Activated CD8-positive, alpha-beta memory T cell treated with anti-CD3 and anti-CD28 coated beads for 36 hours (primary cell): Measurements from ENCODE around the gene ANKRD35. TPM values are rescaled to one million over a fixed set of nuclear protein-coding genes. Genes with fewer than 3 reads are reported as not detected.

Source experiments
- CTCF ChIA-PET: fragments of 350-600 bp; sonication (Branson Sonifier 250); formaldehyde crosslinking; loops from one replicate; lab custom pipeline; 2021; ENCODE audit warnings: antibody characterized with exemption; lab: Charles Lee
- POLR2A ChIA-PET: fragments of 350-600 bp; sonication (Branson Sonifier 250); formaldehyde crosslinking; loops from one replicate; lab custom pipeline; 2021; ENCODE audit warnings: antibody characterized with exemption; lab: Charles Lee
- total RNA-seq, 2 experiments: library from RNA; stranded (reverse); gene quantifications; one replicate each; pipeline ENCODE4 v1.2.3, GENCODE V29; 2021

ANKRD35 gene
- total RNA-seq, 2 experiments from 2014 or later: 0.82 to 1.2 TPM

GRCh38 chr1:145901312-145902021 lies 15.8 kb upstream of the ANKRD35 start:
- POLR2A ChIA-PET: no interaction called here

GRCh38 chr1:145898756-145899155 lies 13.1 kb upstream of the ANKRD35 start:
- ChIA-PET CTCF (no interaction called here), POLR2A (no interaction called here)

More at GRCh38 chr1:145901312-145902021, 15.8 kb upstream of the ANKRD35 start:
- CTCF ChIA-PET: interaction anchor here (1.0 to 1.3 kb wide), 2 partner anchors 10 to 12 kb away, joined by 3 to 4 read pairs; no protein-coding TSS in a partner anchor

GRCh38 chr1:145897969-145898368 lies 12.3 kb upstream of the ANKRD35 start:
- POLR2A ChIA-PET: no interaction called here
- CTCF ChIA-PET: interaction anchor here (0.5 kb wide), 1 partner anchor 47 kb away, joined by 3 read pairs; no protein-coding TSS in a partner anchor

- ChIA-PET CTCF (interaction anchor here (0.9 kb wide), 1 partner anchor 21 kb away, joined by 3 read pairs; no protein-coding TSS in a partner anchor), POLR2A (no interaction called here)
Observed at GRCh38 chr1:145895471-145895870, 9.8 kb upstream of the ANKRD35 start.

- ChIA-PET POLR2A (no interaction called here), CTCF (interaction anchor here (0.9 to 2.7 kb wide), 4 partner anchors 14 to 116 kb away, joined by 3 to 13 read pairs (median 3); no protein-coding TSS in a partner anchor)
Observed at GRCh38 chr1:145893306-145894055, 7.8 kb upstream of the ANKRD35 start.

GRCh38 chr1:145892486-145893087 lies 6.9 kb upstream of the ANKRD35 start:
- POLR2A ChIA-PET: interaction anchor here (0.5 kb wide), 1 partner anchor 34 kb away, joined by 5 read pairs; the partner anchor contains the start of gene PIAS3
- CTCF ChIA-PET: interaction anchor here (0.6 to 2.7 kb wide), 9 partner anchors 12 to 118 kb away, joined by 3 to 13 read pairs (median 3); partner anchors contain the start of gene PIAS3

- POLR2A ChIA-PET: interaction anchor here (0.6 kb wide), 1 partner anchor 65 kb away, joined by 7 read pairs; no protein-coding TSS in a partner anchor
- CTCF ChIA-PET: interaction anchor here (0.5 to 2.7 kb wide), 13 partner anchors 9 to 119 kb away, joined by 3 to 13 read pairs (median 3); no protein-coding TSS in a partner anchor
Observed at GRCh38 chr1:145891587-145892485, 6.2 kb upstream of the ANKRD35 start.

- ChIA-PET CTCF (interaction anchor here (0.6 to 2.7 kb wide), 11 partner anchors 10 to 88 kb away, joined by 3 to 13 read pairs (median 3); no protein-coding TSS in a partner anchor), POLR2A (interaction anchor here (0.6 kb wide), 1 partner anchor 64 kb away, joined by 7 read pairs; no protein-coding TSS in a partner anchor)
Observed at GRCh38 chr1:145891143-145891542, 5.5 kb upstream of the ANKRD35 start.

GRCh38 chr1:145889722-145890121 lies 4.1 kb upstream of the ANKRD35 start:
- POLR2A ChIA-PET: no interaction called here
- CTCF ChIA-PET: interaction anchor here (0.9 to 1.5 kb wide), 2 partner anchors 12 to 25 kb away, joined by 4 to 5 read pairs; no protein-coding TSS in a partner anchor

GRCh38 chr1:145887631-145888030 lies 2.0 kb upstream of the ANKRD35 start:
- ChIA-PET POLR2A (no interaction called here), CTCF (no interaction called here)

- ChIA-PET CTCF (interaction anchor here (1.4 kb wide), 1 partner anchor 16 kb away, joined by 3 read pairs; no protein-coding TSS in a partner anchor), POLR2A (interaction anchor here (0.8 to 1.0 kb wide), 3 partner anchors 17 to 40 kb away, joined by 3 to 4 read pairs (median 4); no protein-coding TSS in a partner anchor)
Observed at GRCh38 chr1:145886816-145887215, 1.1 kb upstream of the ANKRD35 start.

GRCh38 chr1:145886390-145886789 lies 724 bp upstream of the ANKRD35 start:
- CTCF ChIA-PET: interaction anchor here (1.4 kb wide), 1 partner anchor 16 kb away, joined by 3 read pairs; no protein-coding TSS in a partner anchor
- POLR2A ChIA-PET: interaction anchor here (0.8 to 1.0 kb wide), 3 partner anchors 16 to 40 kb away, joined by 3 to 4 read pairs (median 4); no protein-coding TSS in a partner anchor

GRCh38 chr1:145884675-145885074 lies 991 bp downstream of the ANKRD35 start:
- ChIA-PET CTCF (interaction anchor here (1.1 to 1.8 kb wide), 2 partner anchors 13 to 39 kb away, joined by 3 to 11 read pairs; partner anchors contain the start of gene NUDT17), POLR2A (interaction anchor here (1.2 kb wide), 1 partner anchor 11 kb away, joined by 3 read pairs; no protein-coding TSS in a partner anchor)

GRCh38 chr1:145879775-145880174 lies 5.9 kb downstream of the ANKRD35 start:
- CTCF ChIA-PET: interaction anchor here (0.6 to 2.1 kb wide), 3 partner anchors 12 to 21 kb away, joined by 3 to 6 read pairs (median 3); no protein-coding TSS in a partner anchor
- POLR2A ChIA-PET: interaction anchor here (0.6 kb wide), 1 partner anchor 171 kb away, joined by 3 read pairs; no protein-coding TSS in a partner anchor

GRCh38 chr1:145878724-145879123 lies 6.9 kb downstream of the ANKRD35 start:
- ChIA-PET CTCF (interaction anchor here (1.0 to 1.1 kb wide), 2 partner anchors 18 to 33 kb away, joined by 3 read pairs; partner anchors contain the start of gene NUDT17), POLR2A (no interaction called here)

- POLR2A ChIA-PET: no interaction called here
- CTCF ChIA-PET: interaction anchor here (1.1 kb wide), 1 partner anchor 32 kb away, joined by 3 read pairs; the partner anchor contains the start of gene NUDT17
Observed at GRCh38 chr1:145877923-145878486, 7.7 kb downstream of the ANKRD35 start.

GRCh38 chr1:145874646-145875045 lies 11.0 kb downstream of the ANKRD35 start:
- POLR2A ChIA-PET: no interaction called here
- CTCF ChIA-PET: no interaction called here
